CD4-positive, alpha-beta T cell (primary cell): ENCODE measurements around the gene UGT1A10. TPM values are rescaled to one million over a fixed set of nuclear protein-coding genes. Genes with fewer than 3 reads are reported as not detected.

Experiments used
- ATAC-seq: fragments of 200-7000 bp; cut with Tn5 transposase; one replicate; pipeline ENCODE4 v1.10.0; 2022; ENCODE audit warnings: mild to moderate bottlenecking; ENCODE audit not compliant: poor library complexity
- CTCF ChIA-PET: fragments of 350-600 bp; sonication (Branson Sonifier 250); formaldehyde crosslinking; loops from one replicate; lab custom pipeline; 2021; ENCODE audit warnings: antibody characterized with exemption, inconsistent platforms; lab: Charles Lee
- POLR2A ChIA-PET: fragments of 350-600 bp; sonication (Branson Sonifier 250); formaldehyde crosslinking; loops from one replicate; lab custom pipeline; 2021; ENCODE audit warnings: antibody characterized with exemption, inconsistent platforms; lab: Charles Lee
- DNase-seq, 14 experiments: peaks; one replicate each; pipeline ENCODE4 v3.0.0-alpha.2; 2013 to 2020; ENCODE audit warnings: mixed read lengths in 2 of 14
- H3K27ac ChIP-seq, 2 donors: one replicate each; pipeline versions ENCODE4 v1.5.1 to v1.7.0; 2013; ENCODE audit warnings: low read length in 2 of 2, low read depth in 1 of 2, mild to moderate bottlenecking in 1 of 2
- H3K27me3 ChIP-seq, 2 experiments: 1 replicate in 1 of 2; 2 replicates in 1 of 2; pipeline versions ENCODE4 v1.6.1 to v1.7.0; 2013; ENCODE audit warnings: low read length in 2 of 2, control low read depth in 1 of 2, mild to moderate bottlenecking in 1 of 2, moderate library complexity in 1 of 2; ENCODE audit not compliant: insufficient read depth in 2 of 2, control insufficient read depth in 1 of 2
- H3K36me3 ChIP-seq: one replicate; pipeline ENCODE4 v1.6.1; 2013; ENCODE audit warnings: low read length, control low read depth; ENCODE audit not compliant: insufficient read depth
- H3K4me1 ChIP-seq: one replicate; pipeline ENCODE4 v1.6.1; 2013; ENCODE audit warnings: low read length, control low read depth; ENCODE audit not compliant: insufficient read depth
- H3K4me3 ChIP-seq: one replicate; pipeline ENCODE4 v1.5.1; 2013; ENCODE audit warnings: mild to moderate bottlenecking, low read length, moderate library complexity
- H3K9me3 ChIP-seq, 2 experiments: 1 replicate in 1 of 2; 2 replicates in 1 of 2; pipeline versions ENCODE4 v1.6.1 to v1.7.0; 2013; ENCODE audit warnings: low read length in 2 of 2, mild to moderate bottlenecking in 2 of 2, control low read depth in 1 of 2, moderate library complexity in 1 of 2; ENCODE audit not compliant: control insufficient read depth in 1 of 2, insufficient read depth in 1 of 2
- H3K27ac Mint-ChIP-seq: one replicate; pipeline ENCODE4 v1.8.0; 2020; ENCODE audit warnings: mixed read lengths
- H3K27me3 Mint-ChIP-seq: one replicate; pipeline ENCODE4 v1.8.0; 2021; ENCODE audit warnings: mixed read lengths
- H3K36me3 Mint-ChIP-seq: one replicate; pipeline ENCODE4 v1.8.0; 2021; ENCODE audit warnings: low read depth, mixed read lengths
- H3K4me1 Mint-ChIP-seq: one replicate; pipeline ENCODE4 v1.8.0; 2021; ENCODE audit warnings: low read depth, mixed read lengths
- H3K4me3 Mint-ChIP-seq: one replicate; pipeline ENCODE4 v1.8.0; 2020; ENCODE audit warnings: mild to moderate bottlenecking, mixed read lengths
- H3K9me3 Mint-ChIP-seq: one replicate; pipeline ENCODE4 v1.8.0; 2020; ENCODE audit warnings: mixed read lengths
- intact Hi-C, 2 experiments: fragments of 100-400 bp; cut with DNase I in 1 of 2; cut with micrococcal nuclease in 1 of 2; formaldehyde crosslinking; loops; one replicate each; pipeline versions ENCODE4 v1.15.1 to v1.9.0; 2023 to 2025; cut with DNase I, micrococcal nuclease
- total RNA-seq, 174 experiments: library from RNA in 2 of 174; stranded (reverse) in 2 of 174; gene quantifications; one replicate each; pipeline ENCODE4 v1.2.3 and lab custom pipeline; 2021 to 2026
- TF ChIP-seq, protein P1 (sequence below): fragments of 200-600 bp; IDR thresholded peaks from one replicate; pipeline ENCODE4 v1.8.0; 2022; ENCODE audit warnings: antibody characterized with exemption, mild to moderate bottlenecking

The UGT1A10 gene
- total RNA-seq, 2 experiments from 2014 or later = not detected

DNA sequence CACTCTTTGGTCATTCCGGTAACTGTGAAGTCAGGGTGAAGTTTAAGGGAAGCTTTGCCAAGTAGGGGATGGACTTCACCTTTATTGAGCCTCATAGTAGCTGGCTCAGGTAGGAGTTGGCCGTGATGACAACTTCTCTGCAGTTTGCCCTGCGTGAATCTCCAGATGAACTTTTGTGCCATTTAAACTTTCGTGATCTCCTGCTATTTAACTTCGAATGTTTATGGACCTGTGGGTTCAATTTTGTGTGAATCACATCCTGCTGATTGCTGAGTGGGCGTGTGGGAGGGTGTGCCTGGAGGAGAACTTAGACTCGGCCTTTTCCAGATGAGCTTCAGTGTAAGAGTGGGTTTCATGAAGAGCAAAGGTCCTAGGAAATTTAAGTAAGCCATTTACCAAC lies 128.0 kb downstream of the UGT1A10 start:
- no peak overlapping the region for H3K27ac ChIP-seq

DNA sequence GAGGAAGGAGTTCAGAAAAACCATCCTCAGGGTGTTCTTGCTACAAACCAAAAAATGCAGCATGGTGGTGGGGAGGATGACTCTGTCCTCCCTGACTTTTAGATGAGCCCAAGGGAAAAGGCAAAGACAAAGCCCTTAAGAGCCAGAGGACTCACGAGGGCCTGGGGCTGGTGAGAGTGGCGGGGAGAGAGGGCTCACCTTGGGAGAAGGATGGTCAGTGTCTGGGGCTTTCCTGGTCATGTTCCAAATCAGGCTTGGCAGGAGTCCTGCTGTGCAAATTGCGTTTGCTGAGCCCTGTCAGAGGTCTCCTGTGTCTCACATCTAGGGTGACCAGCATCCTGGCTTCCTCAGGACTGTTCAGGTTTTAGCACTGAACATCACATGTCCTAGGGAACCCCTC lies 128.5 kb downstream of the UGT1A10 start:
- no peak overlapping the region for H3K4me3 ChIP-seq
- CTCF ChIA-PET = no interaction called here
- no peaks in the 10 kb centered on the region for H3K4me1 ChIP-seq
- H3K9me3 ChIP-seq = peaks cover 0 to 5% of the 10 kb centered on the region in 2 experiments
- DNase-seq (no peak), ATAC-seq (no peak)
- H3K36me3 ChIP-seq = no peaks in the 10 kb centered on the region
- no peaks in the 10 kb centered on the region for H3K4me1 Mint-ChIP-seq
- no peak overlapping the region for H3K27ac Mint-ChIP-seq
- intact Hi-C loops = no loop called here
- H3K36me3 Mint-ChIP-seq = no peaks in the 10 kb centered on the region
- no peaks in the 10 kb centered on the region for H3K9me3 Mint-ChIP-seq
- POLR2A ChIA-PET = no interaction called here
- TF ChIP-seq, protein P1, sequence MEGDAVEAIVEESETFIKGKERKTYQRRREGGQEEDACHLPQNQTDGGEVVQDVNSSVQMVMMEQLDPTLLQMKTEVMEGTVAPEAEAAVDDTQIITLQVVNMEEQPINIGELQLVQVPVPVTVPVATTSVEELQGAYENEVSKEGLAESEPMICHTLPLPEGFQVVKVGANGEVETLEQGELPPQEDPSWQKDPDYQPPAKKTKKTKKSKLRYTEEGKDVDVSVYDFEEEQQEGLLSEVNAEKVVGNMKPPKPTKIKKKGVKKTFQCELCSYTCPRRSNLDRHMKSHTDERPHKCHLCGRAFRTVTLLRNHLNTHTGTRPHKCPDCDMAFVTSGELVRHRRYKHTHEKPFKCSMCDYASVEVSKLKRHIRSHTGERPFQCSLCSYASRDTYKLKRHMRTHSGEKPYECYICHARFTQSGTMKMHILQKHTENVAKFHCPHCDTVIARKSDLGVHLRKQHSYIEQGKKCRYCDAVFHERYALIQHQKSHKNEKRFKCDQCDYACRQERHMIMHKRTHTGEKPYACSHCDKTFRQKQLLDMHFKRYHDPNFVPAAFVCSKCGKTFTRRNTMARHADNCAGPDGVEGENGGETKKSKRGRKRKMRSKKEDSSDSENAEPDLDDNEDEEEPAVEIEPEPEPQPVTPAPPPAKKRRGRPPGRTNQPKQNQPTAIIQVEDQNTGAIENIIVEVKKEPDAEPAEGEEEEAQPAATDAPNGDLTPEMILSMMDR = no peak
- peaks cover 3 to 6% of the 10 kb centered on the region in 2 experiments for H3K27me3 ChIP-seq
- no peak overlapping the region for H3K27ac ChIP-seq
- H3K27me3 Mint-ChIP-seq = peaks cover 45% of the 10 kb centered on the region
- H3K4me3 Mint-ChIP-seq = no peak overlapping the region

More for the DNA sequence above, 128.0 kb downstream of the UGT1A10 start:
- ATAC-seq (no peak), DNase-seq (no peak)
- TF ChIP-seq, protein P1 = no peak
- Histone ChIP-seq H3K9me3 (peaks cover 0 to 5% of the 10 kb centered on the region in 2 experiments), H3K4me1 (no peaks in the 10 kb centered on the region), H3K27me3 (peaks cover 3 to 6% of the 10 kb centered on the region in 2 experiments), H3K36me3 (no peaks in the 10 kb centered on the region), H3K4me3 (no peak overlapping the region)
- Mint-ChIP-seq H3K36me3 (no peaks in the 10 kb centered on the region), H3K4me3 (no peak overlapping the region), H3K27ac (no peak overlapping the region), H3K9me3 (no peaks in the 10 kb centered on the region), H3K4me1 (no peaks in the 10 kb centered on the region), H3K27me3 (peaks cover 43% of the 10 kb centered on the region)
- intact Hi-C loops = no loop called here
- POLR2A ChIA-PET = no interaction called here
- CTCF ChIA-PET = no interaction called here

DNA sequence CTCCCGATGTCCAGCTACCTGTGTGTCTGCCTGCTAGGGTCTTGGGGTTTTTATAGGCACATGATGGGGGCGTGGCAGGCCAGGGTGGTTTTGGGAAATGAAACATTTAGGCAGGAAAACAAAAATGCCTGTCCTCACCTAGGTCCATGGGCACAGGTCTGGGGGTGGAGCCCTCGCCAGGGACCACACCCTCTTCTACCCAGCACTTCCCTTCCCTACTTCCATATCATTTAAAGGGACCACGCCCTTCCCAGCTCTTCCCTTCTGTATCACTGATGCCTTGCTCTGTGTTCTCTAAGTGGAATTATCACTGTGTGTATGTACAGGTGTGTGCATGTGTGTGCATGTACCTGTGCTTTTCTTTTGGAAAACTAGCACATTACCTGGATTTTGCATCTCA lies 130.2 kb downstream of the UGT1A10 start:
- Mint-ChIP-seq H3K4me3 (no peak overlapping the region), H3K36me3 (no peaks in the 10 kb centered on the region), H3K4me1 (no peaks in the 10 kb centered on the region), H3K9me3 (no peaks in the 10 kb centered on the region), H3K27me3 (peaks cover 53% of the 10 kb centered on the region), H3K27ac (no peak overlapping the region)
- Histone ChIP-seq H3K27me3 (peaks cover 3 to 6% of the 10 kb centered on the region in 2 experiments), H3K9me3 (peaks cover 0 to 5% of the 10 kb centered on the region in 2 experiments), H3K4me3 (no peak overlapping the region), H3K4me1 (no peaks in the 10 kb centered on the region), H3K36me3 (no peaks in the 10 kb centered on the region), H3K27ac (no peak overlapping the region)
- ATAC-seq (no peak), DNase-seq (no peak)
- TF ChIP-seq, protein P1 = no peak
- ChIA-PET POLR2A (no interaction called here), CTCF (no interaction called here)
- intact Hi-C loops = no loop called here
